ENCODE data around the gene PLD4. TPM values are rescaled to one million over a fixed set of nuclear protein-coding genes. Genes with fewer than 3 reads are reported as not detected.
A peak's percentile ranks its signal among the peaks of the same experiment; 100 is the strongest.

The PLD4 gene
- total RNA-seq, 4 donors from 2014 or later, result under 0.01 to 0.42 (median 0.31) TPM; not detected in 1

DNA sequence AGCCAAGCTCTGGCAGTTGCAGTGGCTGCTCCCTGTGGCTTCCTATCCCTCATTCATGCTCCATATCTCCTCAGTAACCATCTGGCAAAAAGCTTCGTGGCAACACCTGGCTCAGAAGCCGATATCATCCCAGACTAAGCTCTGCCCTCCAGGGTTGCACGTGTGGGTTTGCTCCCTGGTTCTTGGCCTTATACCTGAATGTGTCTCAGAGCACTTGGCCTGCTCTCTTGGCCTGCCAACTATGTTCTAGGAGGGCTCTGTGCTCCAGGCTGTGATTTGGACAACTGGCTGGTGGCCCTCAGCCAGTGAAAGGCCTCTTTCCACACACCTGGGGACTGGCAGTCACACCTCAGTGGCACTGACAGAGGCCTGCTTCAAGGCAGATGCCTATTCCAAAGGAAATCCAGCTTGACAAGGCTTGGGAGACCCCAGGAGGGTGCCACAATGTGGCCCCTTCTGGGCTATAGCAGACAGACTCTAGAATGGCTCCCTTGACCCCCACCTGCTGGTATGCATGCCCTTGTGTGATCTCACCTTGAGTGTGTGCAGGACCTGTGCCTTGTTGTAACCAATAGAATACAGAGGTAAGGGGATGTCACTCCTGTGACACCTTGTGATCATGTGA, 10.5 kb downstream of the PLD4 start:
- no peak overlapping the region for H3K4me3 ChIP-seq
- H3K4me1 ChIP-seq, result peaks cover 0 to 30% (median 13%) of the 10 kb centered on the region in 3 donors
- no peak for ATAC-seq
- no peaks in the 10 kb centered on the region for H3K9me3 ChIP-seq
- WGBS, 2 donors (ENCODE audit: low coverage in 1 of 2), result 0% methylated on average over 1 of the region's 3 CpGs; no CpG with 5 or more reads in 1 of the 2 donors
- H3K36me3 ChIP-seq, result peaks cover 0 to 28% of the 10 kb centered on the region in 2 donors
- no peaks in the 10 kb centered on the region for H3K27me3 ChIP-seq
- no peak for TF ChIP-seq CTCF (IDR thresholded peaks at IDR 0.05)
- no peak for TF ChIP-seq POLR2AphosphoS5 (IDR thresholded peaks at IDR 0.05)
- no peak for TF ChIP-seq POLR2A (IDR thresholded peaks at IDR 0.05)
- TF ChIP-seq EP300 (IDR thresholded peaks at IDR 0.05), result no peak
- no peak overlapping the region for H3K27ac ChIP-seq

DNA sequence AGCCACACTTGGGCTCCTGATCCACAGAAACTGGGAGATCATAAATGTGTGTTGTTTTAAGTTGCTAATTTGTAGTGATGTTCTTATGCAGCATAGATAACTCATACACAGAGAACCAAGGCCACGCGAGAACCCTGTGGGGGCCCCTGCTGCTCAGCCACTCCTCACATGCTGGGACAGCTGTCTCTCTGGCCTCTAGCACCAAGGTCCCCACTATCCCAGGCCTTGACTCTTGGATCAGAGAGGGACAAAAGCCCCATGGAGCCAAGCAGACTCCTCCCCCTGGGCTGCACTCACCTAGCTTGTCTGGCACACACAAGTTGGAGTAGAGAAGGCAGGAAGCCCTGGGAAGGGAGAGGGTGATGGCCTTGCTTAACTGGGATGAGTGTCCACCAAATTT, 11.3 kb downstream of the PLD4 start:
- H3K27me3 ChIP-seq, result no peaks in the 10 kb centered on the region
- H3K9me3 ChIP-seq, result no peaks in the 10 kb centered on the region
- H3K27ac ChIP-seq, result peak overlapping the region in 1 of 4 donors; percentile 38
- no peak for ATAC-seq
- H3K36me3 ChIP-seq, result peaks cover 0 to 36% of the 10 kb centered on the region in 2 donors
- TF ChIP-seq EP300 (IDR thresholded peaks at IDR 0.05), result no peak
- peaks cover 0 to 30% (median 13%) of the 10 kb centered on the region in 3 donors for H3K4me1 ChIP-seq
- H3K4me3 ChIP-seq, result no peak overlapping the region
- 40 to 50% methylated on average over 1 to 2 of the region's 2 CpGs for WGBS, 2 donors (ENCODE audit: low coverage in 1 of 2)

- no peak for ATAC-seq
- peak overlapping the region in 1 of 4 donors; percentile 38 for H3K27ac ChIP-seq
- WGBS, 2 donors (ENCODE audit: low coverage in 1 of 2), result 78% methylated on average over 4 of the region's 10 CpGs; no CpG with 5 or more reads in 1 of the 2 donors
- H3K4me3 ChIP-seq, result no peak overlapping the region
- peaks cover 0 to 30% (median 13%) of the 10 kb centered on the region in 3 donors for H3K4me1 ChIP-seq
- peaks cover 0 to 42% of the 10 kb centered on the region in 2 donors for H3K36me3 ChIP-seq
- no peaks in the 10 kb centered on the region for H3K27me3 ChIP-seq
- no peaks in the 10 kb centered on the region for H3K9me3 ChIP-seq
- TF ChIP-seq POLR2AphosphoS5 (IDR thresholded peaks at IDR 0.05), result no peak
- no peak for TF ChIP-seq EP300 (IDR thresholded peaks at IDR 0.05)
- no peak for TF ChIP-seq POLR2A (IDR thresholded peaks at IDR 0.05)
- no peak for TF ChIP-seq CTCF (IDR thresholded peaks at IDR 0.05)
These were observed 11.9 kb downstream of the PLD4 start for GRCh38 chr14:104936361-104937155.

DNA sequence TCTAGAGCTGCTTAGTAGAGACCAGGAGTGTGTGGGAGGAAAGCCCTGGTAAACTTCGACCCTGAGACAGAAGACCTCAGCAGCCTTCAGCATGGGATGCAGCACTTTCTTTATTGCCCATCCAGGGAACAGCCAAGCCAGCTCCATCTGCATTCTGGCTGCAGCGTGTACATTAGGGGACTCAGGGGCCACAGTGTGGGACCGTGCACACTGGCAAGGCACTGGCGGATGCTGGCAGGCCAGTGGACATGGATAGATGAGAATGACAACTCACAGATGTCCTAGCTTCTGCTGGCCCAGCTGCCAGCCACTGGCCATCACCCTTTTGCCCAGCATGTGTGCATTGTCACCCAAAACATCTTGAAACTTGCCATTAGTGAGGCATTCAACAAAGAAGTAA, 12.5 kb downstream of the PLD4 start:
- Histone ChIP-seq H3K36me3 (peaks cover 0 to 48% of the 10 kb centered on the region in 2 donors), H3K9me3 (no peaks in the 10 kb centered on the region), H3K4me1 (peaks cover 0 to 24% (median 9%) of the 10 kb centered on the region in 3 donors), H3K27ac (no peak overlapping the region), H3K27me3 (no peaks in the 10 kb centered on the region), H3K4me3 (no peak overlapping the region)
- ATAC-seq, result no peak
- no CpG with 5 or more reads among the region's 4 CpGs for WGBS, 2 donors (ENCODE audit: low coverage in 1 of 2)
- TF ChIP-seq POLR2A (IDR thresholded peaks at IDR 0.05) (no peak), POLR2AphosphoS5 (IDR thresholded peaks at IDR 0.05) (no peak), EP300 (IDR thresholded peaks at IDR 0.05) (no peak), CTCF (IDR thresholded peaks at IDR 0.05) (no peak)

DNA sequence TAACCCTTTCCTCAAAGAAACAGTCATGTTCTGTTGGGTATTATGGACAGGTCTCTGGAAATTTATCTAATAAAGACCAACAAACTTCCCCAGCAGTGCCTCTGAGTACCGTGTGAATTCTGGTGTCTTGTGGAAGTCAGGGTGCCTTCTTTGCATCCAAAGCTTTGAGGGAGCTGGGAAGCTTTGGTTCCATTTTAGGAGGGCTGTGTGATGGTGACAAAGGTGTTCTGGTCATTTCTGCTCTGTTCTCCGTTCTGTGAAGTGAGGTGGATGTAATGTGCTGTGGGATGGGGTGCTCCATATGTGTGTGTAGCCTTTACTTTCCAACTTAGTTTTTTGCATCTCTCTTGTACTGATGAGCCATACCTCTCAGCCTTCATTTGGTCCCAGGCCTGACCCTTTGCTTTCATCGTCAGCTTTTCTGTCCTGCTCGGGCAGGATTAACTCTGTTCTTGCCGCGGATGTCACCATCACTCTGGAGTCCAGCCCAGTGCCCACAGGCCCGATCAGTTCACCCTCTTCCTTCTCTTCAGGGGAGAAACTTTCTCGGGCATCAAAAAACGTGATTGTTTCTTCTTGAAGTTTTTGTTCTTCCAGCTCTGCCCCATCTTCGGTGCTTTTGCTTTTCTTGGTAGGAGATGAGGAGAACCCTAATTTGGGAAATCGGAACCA, 13.2 kb downstream of the PLD4 start:
- Histone ChIP-seq H3K4me1 (peaks cover 0 to 17% (median 5%) of the 10 kb centered on the region in 3 donors), H3K4me3 (no peak overlapping the region), H3K9me3 (no peaks in the 10 kb centered on the region), H3K36me3 (peaks cover 0 to 55% of the 10 kb centered on the region in 2 donors), H3K27me3 (no peaks in the 10 kb centered on the region), H3K27ac (no peak overlapping the region)
- TF ChIP-seq POLR2AphosphoS5 (IDR thresholded peaks at IDR 0.05) (no peak), CTCF (IDR thresholded peaks at IDR 0.05) (no peak), POLR2A (IDR thresholded peaks at IDR 0.05) (no peak), EP300 (IDR thresholded peaks at IDR 0.05) (no peak)
- 57 to 60% methylated on average over 4 to 8 of the region's 11 CpGs for WGBS, 2 donors (ENCODE audit: low coverage in 1 of 2)
- no peak for ATAC-seq

Data from gastroesophageal sphincter (tissue), 4 donors.